Measurements from ENCODE around the gene KATNA1.

DNA sequence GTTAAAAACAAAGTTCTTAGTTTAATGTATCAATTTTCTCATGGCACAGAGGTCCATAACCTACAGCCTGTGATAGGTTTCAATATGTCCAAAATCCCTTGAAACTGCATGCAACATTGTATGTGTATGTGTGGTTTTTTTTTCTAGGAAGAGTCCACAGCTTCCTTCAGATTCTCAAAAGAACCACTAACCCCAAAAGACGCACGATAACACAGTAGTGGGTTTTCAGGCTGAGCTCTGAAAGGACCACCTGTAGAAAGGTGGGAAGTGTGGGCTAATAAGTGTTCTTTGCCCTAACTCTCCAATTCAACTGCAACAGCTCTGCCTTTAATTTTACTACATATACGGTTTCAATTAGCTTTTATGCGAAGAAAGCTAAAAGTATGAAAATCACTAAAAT lies 11.5 kb upstream of the KATNA1 start:
- TF ChIP-seq TCF12 (IDR thresholded peaks at IDR 0.05) (no peak), RAD21 (IDR thresholded peaks at IDR 0.05; ENCODE audit: low read length) (no peak), RCOR1 (IDR thresholded peaks at IDR 0.05; ENCODE audit: low read length) (no peak), EP300 (IDR thresholded peaks at IDR 0.05; ENCODE audit: borderline replicate concordance in 1 of 2, low read depth in 1 of 2, low read length in 1 of 2) (no peak), JUND (IDR thresholded peaks at IDR 0.05) (no peak), GABPA (IDR thresholded peaks at IDR 0.05; ENCODE audit: low read depth) (no peak), RFX5 (IDR thresholded peaks at IDR 0.05; ENCODE audit: low read length) (no peak), TAF1 (IDR thresholded peaks at IDR 0.05; ENCODE audit: borderline replicate concordance, low read depth, low read length) (no peak), SMC3 (IDR thresholded peaks at IDR 0.05; ENCODE audit: low read depth, low read length) (no peak)
- TF ChIP-seq, protein P1, sequence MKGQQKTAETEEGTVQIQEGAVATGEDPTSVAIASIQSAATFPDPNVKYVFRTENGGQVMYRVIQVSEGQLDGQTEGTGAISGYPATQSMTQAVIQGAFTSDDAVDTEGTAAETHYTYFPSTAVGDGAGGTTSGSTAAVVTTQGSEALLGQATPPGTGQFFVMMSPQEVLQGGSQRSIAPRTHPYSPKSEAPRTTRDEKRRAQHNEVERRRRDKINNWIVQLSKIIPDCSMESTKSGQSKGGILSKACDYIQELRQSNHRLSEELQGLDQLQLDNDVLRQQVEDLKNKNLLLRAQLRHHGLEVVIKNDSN (IDR thresholded peaks at IDR 0.05; ENCODE audit: borderline replicate concordance, low read depth) = no peak
- TF ChIP-seq, protein P2, sequence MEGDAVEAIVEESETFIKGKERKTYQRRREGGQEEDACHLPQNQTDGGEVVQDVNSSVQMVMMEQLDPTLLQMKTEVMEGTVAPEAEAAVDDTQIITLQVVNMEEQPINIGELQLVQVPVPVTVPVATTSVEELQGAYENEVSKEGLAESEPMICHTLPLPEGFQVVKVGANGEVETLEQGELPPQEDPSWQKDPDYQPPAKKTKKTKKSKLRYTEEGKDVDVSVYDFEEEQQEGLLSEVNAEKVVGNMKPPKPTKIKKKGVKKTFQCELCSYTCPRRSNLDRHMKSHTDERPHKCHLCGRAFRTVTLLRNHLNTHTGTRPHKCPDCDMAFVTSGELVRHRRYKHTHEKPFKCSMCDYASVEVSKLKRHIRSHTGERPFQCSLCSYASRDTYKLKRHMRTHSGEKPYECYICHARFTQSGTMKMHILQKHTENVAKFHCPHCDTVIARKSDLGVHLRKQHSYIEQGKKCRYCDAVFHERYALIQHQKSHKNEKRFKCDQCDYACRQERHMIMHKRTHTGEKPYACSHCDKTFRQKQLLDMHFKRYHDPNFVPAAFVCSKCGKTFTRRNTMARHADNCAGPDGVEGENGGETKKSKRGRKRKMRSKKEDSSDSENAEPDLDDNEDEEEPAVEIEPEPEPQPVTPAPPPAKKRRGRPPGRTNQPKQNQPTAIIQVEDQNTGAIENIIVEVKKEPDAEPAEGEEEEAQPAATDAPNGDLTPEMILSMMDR (IDR thresholded peaks at IDR 0.05) = no peak
- TF ChIP-seq, protein P3, sequence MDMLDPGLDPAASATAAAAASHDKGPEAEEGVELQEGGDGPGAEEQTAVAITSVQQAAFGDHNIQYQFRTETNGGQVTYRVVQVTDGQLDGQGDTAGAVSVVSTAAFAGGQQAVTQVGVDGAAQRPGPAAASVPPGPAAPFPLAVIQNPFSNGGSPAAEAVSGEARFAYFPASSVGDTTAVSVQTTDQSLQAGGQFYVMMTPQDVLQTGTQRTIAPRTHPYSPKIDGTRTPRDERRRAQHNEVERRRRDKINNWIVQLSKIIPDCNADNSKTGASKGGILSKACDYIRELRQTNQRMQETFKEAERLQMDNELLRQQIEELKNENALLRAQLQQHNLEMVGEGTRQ (IDR thresholded peaks at IDR 0.05; ENCODE audit: borderline replicate concordance, low read depth, low read length) = no peak
